ENCODE results near the gene SIM1. TPM values are rescaled to one million over a fixed set of nuclear protein-coding genes. Genes with fewer than 3 reads are reported as not detected.
"Not testable (repeated sequence)": the region's sequence is repeated elsewhere in the genome, so short reads cannot be mapped to it uniquely, and the experiment has no call there.

Gene SIM1
- total RNA-seq, 1 donor from 2014 or later, result not detected

- DNase-seq (ENCODE audit: low read depth in 2 of 2), result not testable (repeated sequence)
Measured at GRCh38 chr6:100354736-100355641, 109.7 kb downstream of the SIM1 start.

- DNase-seq (ENCODE audit: low read depth in 2 of 2), result peak in 1 of 2 donors; percentile 38
Measured at GRCh38 chr6:100353276-100354015, 111.3 kb downstream of the SIM1 start.

GRCh38 chr6:100350139-100350538 lies 114.6 kb downstream of the SIM1 start:
- no peak for DNase-seq (ENCODE audit: low read depth in 2 of 2)

DNA sequence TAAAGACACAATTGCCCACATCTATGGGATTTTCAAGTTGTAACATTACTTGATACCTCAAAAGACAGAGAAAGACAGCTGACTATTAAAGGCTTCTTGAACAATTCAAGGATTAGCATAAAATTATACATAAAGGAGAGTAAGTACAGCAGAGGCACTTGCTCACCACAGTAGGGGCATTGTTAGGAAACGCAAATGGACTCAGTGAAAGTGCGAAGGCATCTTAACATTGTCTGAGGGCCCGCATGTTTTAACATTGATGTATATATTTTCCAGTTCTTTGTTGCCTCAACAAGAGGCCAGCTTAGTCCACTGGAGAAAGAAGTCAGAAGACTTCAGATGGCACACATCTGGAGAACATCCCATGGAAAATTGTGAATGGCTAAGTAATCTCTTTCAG lies 115.4 kb downstream of the SIM1 start:
- no peak for DNase-seq (ENCODE audit: low read depth in 2 of 2)

DNA sequence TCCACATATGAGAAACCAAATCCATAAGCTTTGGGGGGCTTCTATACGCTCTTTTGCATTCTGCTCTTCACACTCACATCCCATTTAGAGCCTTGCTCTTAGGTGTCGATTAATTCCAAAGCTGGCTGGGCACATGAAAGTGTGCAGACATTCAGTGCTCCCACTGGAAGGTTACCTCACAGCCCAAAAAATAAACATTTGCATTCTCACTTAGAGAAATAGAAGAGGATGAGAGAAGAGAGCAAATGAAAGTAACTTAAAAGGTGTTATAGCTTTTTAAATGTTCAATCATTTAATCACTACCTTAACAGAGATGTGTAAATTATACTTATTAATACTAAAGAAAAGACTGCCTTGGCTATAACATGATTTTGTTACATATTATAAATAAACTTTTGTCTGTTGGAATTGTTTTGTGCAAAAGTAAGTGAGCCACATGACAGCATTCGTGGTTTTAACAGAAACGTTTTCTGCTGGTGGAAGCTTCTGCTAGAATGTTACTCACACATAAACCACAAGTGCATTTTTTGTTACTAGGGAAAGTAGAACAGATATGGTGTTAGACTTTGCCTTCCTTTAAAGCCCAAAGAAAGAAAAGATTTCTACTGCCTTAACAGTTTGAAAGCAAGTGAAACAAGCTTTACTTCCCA lies 116.7 kb downstream of the SIM1 start:
- peak in 1 of 2 donors; percentile 20 for DNase-seq (ENCODE audit: low read depth in 2 of 2)

- peak in 1 of 2 donors; percentile 67 for DNase-seq (ENCODE audit: low read depth in 2 of 2)
Measured at GRCh38 chr6:100346828-100347227, 117.9 kb downstream of the SIM1 start.

GRCh38 chr6:100346203-100346602 lies 118.5 kb downstream of the SIM1 start:
- DNase-seq (ENCODE audit: low read depth in 2 of 2), result no peak

GRCh38 chr6:100344761-100345160 lies 120.0 kb downstream of the SIM1 start:
- DNase-seq (ENCODE audit: low read depth in 2 of 2), result no peak

DNA sequence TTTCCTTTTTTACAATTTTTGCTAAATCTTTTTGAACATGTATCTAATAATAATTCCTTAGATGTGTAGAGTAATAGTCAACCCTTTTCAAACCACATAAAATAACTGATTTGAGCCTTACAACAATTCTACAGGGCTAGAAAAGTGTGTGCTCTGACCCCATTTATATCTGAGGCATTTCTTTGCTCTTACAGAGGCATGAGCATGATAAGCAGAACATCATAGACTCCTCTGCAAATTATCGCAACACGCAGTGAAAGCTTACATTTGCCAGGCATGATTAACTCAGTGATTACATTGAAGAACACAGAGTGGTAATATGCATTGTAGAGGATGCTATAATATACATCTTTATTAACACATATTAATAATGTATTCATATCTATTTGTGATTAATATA lies 120.4 kb downstream of the SIM1 start:
- no peak for DNase-seq (ENCODE audit: low read depth in 2 of 2)

- peak; percentile 5 to 40 for DNase-seq (ENCODE audit: low read depth in 2 of 2)
Measured at GRCh38 chr6:100343316-100344077, 121.2 kb downstream of the SIM1 start.

- DNase-seq (ENCODE audit: low read depth in 2 of 2), result peak in 1 of 2 donors; percentile 65
Measured at GRCh38 chr6:100342830-100343229, 121.9 kb downstream of the SIM1 start.

GRCh38 chr6:100339574-100340255 lies 125.0 kb downstream of the SIM1 start:
- DNase-seq (ENCODE audit: low read depth in 2 of 2), result no peak

- DNase-seq (ENCODE audit: low read depth in 2 of 2), result no peak
Measured at GRCh38 chr6:100338090-100338489, 126.6 kb downstream of the SIM1 start.

- no peak for DNase-seq (ENCODE audit: low read depth in 2 of 2)
Measured at GRCh38 chr6:100336876-100337275, 127.8 kb downstream of the SIM1 start.

DNA sequence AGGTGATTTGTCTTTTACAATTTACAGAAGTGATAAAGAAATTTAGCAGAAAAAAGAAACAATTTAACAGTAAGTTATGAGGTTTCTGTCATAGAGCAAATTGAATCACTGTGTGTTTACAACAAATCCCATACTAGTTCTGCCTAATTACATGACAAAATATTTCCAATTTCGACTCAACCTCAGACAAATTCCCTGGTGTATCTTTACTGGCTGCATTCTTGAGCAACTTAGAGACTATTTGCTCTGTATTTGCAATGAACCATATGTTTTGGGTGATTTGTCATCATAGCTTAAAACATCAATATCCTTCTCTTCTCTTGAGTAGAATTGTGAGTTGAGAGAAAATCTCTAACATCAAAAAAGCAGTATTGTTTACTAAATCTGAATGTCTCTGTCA lies 128.7 kb downstream of the SIM1 start:
- DNase-seq (ENCODE audit: low read depth in 2 of 2), result no peak

Data from lung microvascular endothelial cell (primary cell).